ENCODE results near the gene LGI1.
A peak's percentile ranks its signal among the peaks of the same experiment; 100 is the strongest.

The LGI1 gene

GRCh38 chr10:93757801-93758507 is at the start of gene LGI1:
TSS of gene LGI1 (plus strand) at chr10:93757936. CDS start at chr10:93758145, 209 bp downstream.
- DNase-seq = peak; percentile 11 to 78

GRCh38 chr10:93710333-93710909 is 47.3 kb upstream of the LGI1 start:
- no peak for DNase-seq

GRCh38 chr10:93711891-93712290 is 45.8 kb upstream of the LGI1 start:
- DNase-seq = no peak

GRCh38 chr10:93712593-93712992 is 45.1 kb upstream of the LGI1 start:
- DNase-seq = no peak

- DNase-seq = no peak
Measured at GRCh38 chr10:93715345-93715744, 42.4 kb upstream of the LGI1 start.

- no peak for DNase-seq
Measured at GRCh38 chr10:93716766-93717165, 41.0 kb upstream of the LGI1 start.

GRCh38 chr10:93718937-93719725 is 38.6 kb upstream of the LGI1 start:
- no peak for DNase-seq

- peak in 1 of 2 experiments; percentile 48 for DNase-seq
Measured at GRCh38 chr10:93719901-93720300, 37.8 kb upstream of the LGI1 start.

GRCh38 chr10:93722550-93722949 is 35.2 kb upstream of the LGI1 start:
- no peak for DNase-seq

- no peak for DNase-seq
Measured at GRCh38 chr10:93723153-93723552, 34.6 kb upstream of the LGI1 start.

- no peak for DNase-seq
Measured at GRCh38 chr10:93726024-93726423, 31.7 kb upstream of the LGI1 start.

GRCh38 chr10:93741367-93741766 is 16.4 kb upstream of the LGI1 start:
- no peak for DNase-seq

GRCh38 chr10:93742633-93743349 is 14.9 kb upstream of the LGI1 start:
- DNase-seq = no peak

- no peak for DNase-seq
Measured at GRCh38 chr10:93745408-93746065, 12.2 kb upstream of the LGI1 start.

- no peak for DNase-seq
Measured at GRCh38 chr10:93746844-93747284, 10.9 kb upstream of the LGI1 start.

- DNase-seq = no peak
Measured at GRCh38 chr10:93749218-93749799, 8.4 kb upstream of the LGI1 start.

GRCh38 chr10:93751124-93751523 is 6.6 kb upstream of the LGI1 start:
- no peak for DNase-seq

- no peak for DNase-seq
Measured at GRCh38 chr10:93751832-93752231, 5.9 kb upstream of the LGI1 start.

- DNase-seq = no peak
Measured at GRCh38 chr10:93752761-93753160, 5.0 kb upstream of the LGI1 start.

- DNase-seq = no peak
Measured at GRCh38 chr10:93753621-93754250, 4.0 kb upstream of the LGI1 start.

GRCh38 chr10:93754761-93755160 is 3.0 kb upstream of the LGI1 start:
- DNase-seq = no peak
